GM18507 (cell line): ENCODE results near the gene GALNT2.

Experiments used
- DNase-seq: peaks from one replicate; pipeline ENCODE4 v3.0.0; 2011; ENCODE audit warnings: low read depth; ENCODE audit not compliant: insufficient read length; ENCODE audit errors: extremely low spot score
- FAIRE-seq: peaks from 2 replicates; lab custom pipeline; 2011; peaks lifted over from hg19 to GRCh38; lab: Jason Lieb, UNC

The GALNT2 gene

DNA sequence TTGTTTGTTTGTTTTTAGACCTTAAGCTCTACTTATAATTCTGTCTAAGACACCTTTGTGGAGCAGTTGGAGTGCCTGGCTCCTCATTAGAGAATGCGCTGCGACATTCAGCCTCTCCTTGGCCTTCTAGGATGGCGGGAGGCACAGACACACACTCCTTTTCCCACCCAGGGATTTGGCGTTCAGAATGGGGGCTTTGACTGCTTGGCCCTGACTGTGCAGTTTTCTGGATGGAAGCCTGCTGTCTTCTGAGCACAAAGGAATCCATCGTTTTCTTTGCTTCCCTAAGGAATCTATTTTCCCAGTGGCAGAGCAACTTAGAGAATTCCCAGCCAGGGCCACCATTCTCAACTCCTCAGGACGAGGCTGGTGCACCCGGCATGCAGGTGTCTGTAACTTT lies 83.6 kb downstream of the GALNT2 start:
- no peak for FAIRE-seq
- no peak for DNase-seq

DNA sequence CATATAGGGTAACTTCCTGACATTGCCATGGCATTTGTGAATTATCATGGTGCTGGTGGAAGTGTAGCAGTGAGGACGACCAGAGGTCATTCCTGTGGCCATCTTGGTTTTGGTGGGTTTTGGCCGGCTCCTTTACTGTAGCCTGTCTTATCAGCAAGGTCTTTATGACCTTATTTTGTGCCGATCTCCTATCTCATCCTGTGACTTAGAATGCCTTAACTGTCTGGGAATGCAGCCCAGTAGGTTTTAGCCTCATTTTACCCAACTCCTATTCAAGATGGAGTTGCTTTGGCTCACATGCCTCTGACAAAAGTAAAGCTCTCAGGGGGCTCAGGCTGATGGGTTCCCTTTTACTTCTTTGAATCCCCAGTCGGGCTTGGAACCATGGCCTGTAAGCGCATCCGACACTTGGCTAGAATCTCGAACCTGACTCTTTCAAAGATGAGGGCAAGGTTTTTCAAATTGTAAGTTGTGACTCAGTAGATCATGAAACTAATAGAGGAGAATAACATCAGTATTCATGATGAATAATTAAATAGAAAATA lies 85.0 kb downstream of the GALNT2 start:
- FAIRE-seq (no peak), DNase-seq (no peak)

DNA sequence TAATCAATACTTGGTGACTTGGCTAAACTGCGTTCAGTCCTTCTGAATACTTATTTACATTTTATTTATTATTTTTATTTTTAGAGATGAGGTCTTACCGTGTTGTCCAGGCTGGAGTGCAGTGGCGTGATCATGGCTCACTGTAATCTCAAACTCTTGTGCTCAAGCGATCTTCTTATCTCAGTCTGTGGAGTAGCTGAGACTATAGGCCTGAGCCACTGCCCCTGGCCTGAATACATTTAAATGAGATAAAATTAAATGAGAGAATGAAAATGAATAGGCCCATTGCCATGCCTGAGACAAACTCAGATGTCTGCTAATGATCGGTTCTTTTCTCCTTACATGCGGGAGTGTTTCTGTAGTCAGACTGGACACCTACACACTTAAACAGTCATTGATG lies 86.0 kb downstream of the GALNT2 start:
- no peak for FAIRE-seq
- DNase-seq = no peak

DNA sequence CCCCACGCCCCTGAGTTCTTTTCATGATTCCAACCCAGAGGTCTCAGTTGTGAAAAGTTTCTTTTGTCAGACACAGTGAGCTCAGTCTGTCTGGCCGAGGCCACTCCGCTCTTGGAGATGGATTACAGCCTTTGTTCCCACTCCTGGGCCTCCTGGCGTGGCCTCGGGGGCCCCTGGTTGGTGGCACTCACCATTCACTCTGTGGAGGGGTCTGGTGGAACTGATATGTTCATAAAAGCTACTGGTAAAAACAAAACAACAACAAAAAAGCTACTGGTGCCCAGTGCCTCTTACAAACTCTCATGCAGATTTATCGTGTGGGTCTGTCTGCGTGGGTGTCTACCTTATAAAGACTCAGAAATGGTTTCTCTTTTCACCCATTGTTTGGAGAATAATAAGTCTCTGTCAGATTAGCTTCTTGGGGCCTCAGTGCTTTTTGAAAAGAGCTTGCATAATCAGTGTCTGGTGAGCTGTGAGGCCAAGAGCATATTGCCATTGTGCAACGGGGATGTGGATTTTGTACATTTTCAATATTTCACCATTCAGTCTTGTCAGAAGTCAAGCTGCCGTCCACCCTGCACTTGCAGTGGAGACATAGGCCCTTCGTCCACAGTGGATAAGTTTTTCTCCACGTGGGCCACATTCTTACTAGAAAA lies 86.7 kb downstream of the GALNT2 start:
- DNase-seq (no peak), FAIRE-seq (no peak)

DNA sequence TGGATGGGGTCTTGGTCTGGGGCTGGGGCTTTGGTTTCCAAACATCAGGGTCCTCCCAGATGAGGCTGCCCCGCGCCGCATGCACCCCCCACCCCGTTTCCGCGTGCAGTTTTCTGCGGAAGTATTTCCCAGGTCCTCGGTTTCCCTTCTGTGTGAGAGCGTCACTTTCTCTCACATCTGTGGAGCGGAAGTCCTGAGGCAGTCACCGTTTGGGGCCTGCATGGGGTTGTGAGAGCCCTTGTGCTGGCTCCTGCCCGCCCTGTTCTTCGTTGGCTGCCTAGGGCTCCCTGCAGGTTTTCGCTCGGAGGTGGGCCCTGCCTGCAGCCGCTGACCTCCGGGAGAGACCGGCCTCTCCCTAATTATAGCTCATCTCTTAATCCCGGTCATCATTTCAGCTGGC lies 88.0 kb downstream of the GALNT2 start:
- FAIRE-seq (no peak), DNase-seq (no peak)

DNA sequence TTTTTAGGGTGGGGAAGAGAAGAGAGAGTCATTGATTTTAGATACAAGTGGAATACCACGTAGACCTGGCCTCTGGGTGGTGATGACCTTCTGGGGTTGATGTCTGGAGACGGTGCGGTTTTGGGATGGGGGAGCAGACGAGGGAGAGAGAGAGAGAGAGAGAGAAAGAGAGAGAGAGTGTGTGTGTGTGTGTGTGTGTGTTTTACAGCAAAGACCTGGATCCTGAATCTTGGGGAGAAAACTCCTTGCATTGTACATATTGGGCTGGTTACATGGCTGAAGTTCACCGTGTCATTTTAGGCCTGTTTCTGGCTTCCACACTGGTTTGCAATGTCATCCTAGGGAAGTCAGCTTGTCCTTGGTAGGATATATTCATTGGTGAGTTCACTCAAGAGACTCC lies 89.0 kb downstream of the GALNT2 start:
- DNase-seq = no peak
- FAIRE-seq = no peak

GRCh38 chr1:230156536-230156935 lies 89.5 kb downstream of the GALNT2 start:
- DNase-seq = no peak
- FAIRE-seq = no peak

DNA sequence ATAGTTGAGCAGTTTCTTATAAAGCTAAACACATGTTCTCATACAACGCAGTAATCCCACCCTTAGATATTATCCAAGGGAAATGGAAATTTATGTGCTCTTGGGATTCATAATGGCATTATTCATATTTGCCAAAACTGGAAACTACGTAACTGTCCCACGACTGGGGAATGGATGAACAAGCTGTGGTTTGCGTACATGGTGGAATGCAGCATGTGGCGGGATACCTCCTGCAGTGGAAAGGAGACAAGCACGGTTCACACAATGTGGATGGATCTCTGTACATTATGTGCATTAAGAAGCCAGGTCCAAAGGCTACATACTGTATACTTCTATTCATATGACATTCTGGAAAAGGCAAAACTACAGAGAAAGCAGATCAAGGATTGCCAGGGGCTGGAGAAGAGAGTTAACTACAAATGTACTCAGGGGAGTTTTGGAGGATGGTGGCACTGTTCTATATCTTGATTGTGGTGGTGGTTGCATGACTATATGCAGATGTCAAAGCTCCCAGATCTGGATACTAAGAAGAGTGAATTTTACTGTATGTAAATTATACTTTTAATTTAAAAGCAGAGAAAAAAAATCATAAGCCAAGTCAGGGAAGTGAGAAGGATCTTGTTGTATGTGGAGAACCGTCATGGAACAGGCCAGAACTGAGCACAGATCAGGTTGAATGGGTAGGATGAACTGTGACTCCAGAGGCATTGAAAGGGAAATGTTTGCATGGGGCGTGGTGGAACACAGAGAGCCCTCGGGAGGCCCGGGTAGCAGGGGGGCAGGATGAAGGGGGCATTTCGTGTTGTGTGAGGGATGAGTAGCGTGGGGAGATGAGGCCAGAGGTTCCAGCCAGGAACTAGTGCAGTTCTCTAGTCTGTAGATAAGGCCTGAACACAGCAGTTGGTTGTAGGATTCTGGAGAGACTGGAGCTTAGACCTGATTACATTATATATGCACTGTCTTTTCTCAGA lies 90.7 kb downstream of the GALNT2 start:
- no peak for FAIRE-seq
- DNase-seq = no peak

DNA sequence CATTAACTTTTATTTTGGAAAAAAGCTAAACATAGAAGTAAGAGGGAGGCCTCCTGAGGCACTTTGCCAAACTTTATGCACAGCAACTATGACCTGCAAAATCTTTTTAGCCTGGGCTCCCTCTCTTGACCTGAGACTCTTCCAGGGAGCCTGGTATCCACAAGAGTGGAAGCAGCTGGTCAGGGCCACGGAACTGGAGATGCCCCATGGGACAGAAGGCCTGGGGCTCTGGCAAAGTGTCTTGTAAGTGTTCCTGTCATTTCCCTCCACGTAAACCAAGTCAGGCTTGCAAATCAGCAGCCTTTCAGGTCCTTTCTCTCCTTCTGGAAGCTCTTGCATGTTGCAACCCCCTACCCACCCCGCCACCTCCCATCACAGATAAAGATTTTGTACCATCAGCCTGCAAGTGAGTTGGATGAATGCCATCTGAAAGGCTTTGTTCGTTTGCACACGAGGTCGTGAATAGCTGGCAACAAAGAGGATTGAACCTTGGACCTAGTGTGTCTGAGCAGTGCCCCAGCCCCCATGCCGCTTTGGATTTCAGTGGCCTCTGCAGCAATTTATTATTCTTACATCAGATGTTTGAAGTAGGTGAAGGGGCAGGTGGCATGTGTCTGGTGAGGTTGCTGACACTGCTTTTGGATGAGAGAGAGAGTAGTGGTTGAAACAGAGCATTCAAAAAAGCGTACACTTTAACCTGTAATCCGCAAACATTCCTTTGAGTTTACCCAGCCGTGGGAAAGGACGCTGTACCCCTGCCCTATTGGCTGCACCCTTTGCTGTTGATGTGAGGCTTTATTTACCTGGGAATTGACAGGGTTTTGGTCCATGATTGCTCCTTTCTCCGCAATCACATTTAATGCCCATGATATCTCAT lies 91.6 kb downstream of the GALNT2 start:
- no peak for FAIRE-seq
- no peak for DNase-seq

DNA sequence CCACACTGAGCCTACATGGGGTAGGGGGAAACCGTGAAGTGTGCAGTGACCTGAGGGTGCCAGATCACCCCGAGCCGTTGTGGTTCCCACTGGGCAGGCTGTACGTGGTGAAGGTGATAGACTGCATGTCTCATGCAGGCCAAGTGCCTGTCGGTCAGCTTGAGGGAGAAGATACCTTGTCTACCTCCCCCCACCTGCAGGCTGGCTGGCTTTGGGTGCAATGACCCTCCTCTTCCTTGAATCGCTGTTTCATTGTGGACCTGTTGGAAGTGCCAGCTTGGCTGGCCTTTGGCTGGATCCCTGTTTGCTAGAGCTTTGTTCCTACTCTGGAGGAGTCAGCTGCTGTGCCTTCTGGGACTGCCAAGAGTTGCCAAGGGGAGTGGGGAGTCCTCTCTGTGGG lies 92.5 kb downstream of the GALNT2 start:
- no peak for FAIRE-seq
- DNase-seq = no peak

- FAIRE-seq (no peak), DNase-seq (no peak)
These were observed 94.1 kb downstream of the GALNT2 start for GRCh38 chr1:230160957-230161771.

DNA sequence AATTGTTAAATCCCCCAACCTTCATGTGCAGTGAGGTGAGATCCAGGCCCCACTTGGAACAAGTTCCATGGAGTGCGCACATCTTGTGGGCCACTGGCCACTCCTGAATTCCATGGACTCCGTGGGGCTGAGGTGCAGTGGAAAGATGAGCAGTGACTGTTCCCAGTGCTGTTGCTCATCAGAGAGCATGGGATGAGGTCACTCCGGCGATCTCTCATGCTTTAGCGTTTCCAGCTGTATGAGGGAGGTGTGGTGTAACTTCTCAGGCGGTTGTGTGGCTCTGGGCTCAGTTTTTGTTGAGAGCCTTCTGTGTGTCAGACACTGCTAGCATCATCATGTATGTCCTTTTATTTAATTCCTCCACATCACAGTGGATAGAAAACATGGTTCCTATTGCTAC lies 96.2 kb downstream of the GALNT2 start:
- FAIRE-seq = no peak
- DNase-seq = no peak

DNA sequence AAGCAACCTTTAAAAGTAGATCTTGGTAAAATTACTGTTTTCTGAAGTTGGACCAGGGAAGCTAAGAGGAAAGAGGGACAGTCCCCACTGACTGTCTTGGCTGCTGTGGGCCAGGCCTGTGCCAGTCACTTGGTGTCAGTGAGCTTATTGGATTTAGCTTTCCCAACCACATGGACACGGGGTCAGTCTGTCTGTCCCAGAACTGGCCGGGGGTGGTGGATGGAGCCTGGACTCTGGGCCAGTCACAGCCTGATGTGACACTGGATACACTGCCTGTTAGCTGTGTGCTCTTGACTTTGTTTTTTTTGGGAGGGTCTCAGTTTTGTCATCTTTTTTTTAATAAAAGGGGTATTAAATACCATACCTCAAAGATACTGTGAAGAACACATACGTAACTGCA lies 96.7 kb downstream of the GALNT2 start:
- DNase-seq = no peak
- FAIRE-seq = no peak

- no peak for DNase-seq
These were observed 98.5 kb downstream of the GALNT2 start for GRCh38 chr1:230165536-230165935.

DNA sequence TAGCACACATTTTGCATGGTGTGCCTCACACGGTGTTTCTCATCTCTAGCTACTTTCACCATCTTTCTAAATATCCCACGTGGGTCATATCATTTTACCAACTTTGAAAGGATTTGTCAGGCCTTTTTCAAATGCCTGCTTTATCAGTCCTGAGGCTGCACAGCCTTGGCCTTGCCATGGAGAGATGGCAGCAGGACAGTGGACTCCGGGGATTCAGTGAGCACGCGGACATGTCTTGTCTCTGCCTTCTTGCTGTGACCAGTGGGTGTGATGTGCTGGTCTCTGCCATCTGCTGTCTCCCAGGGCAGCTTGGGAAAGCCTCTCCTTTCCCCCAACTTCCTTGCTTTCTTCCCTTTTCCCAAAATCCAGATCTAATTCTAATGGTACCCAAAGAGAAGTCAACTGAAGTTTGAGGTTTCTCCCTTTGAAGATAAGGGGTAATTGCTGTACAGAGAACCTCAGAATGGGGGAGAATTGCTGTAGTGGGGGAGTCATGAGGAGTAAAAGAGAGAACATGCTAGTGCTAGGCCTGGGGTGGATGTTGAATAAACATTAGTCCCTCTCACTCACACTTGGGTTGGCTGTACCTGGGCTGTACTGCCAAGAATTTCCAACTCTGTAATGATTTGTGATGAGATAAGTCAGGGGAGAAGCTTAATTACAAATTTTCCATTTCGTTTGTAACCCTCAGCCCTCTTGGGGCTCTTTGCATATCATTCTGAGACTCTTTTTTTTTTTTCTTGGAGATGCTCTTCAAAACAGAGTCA lies 99.5 kb downstream of the GALNT2 start:
- no peak for FAIRE-seq
- no peak for DNase-seq

More at GRCh38 chr1:230165536-230165935, 98.5 kb downstream of the GALNT2 start:
- no peak for FAIRE-seq

GRCh38 chr1:230167419-230167852 lies 100.4 kb downstream of the GALNT2 start:
- DNase-seq (peak; percentile 45), FAIRE-seq (peak; percentile 78)

DNA sequence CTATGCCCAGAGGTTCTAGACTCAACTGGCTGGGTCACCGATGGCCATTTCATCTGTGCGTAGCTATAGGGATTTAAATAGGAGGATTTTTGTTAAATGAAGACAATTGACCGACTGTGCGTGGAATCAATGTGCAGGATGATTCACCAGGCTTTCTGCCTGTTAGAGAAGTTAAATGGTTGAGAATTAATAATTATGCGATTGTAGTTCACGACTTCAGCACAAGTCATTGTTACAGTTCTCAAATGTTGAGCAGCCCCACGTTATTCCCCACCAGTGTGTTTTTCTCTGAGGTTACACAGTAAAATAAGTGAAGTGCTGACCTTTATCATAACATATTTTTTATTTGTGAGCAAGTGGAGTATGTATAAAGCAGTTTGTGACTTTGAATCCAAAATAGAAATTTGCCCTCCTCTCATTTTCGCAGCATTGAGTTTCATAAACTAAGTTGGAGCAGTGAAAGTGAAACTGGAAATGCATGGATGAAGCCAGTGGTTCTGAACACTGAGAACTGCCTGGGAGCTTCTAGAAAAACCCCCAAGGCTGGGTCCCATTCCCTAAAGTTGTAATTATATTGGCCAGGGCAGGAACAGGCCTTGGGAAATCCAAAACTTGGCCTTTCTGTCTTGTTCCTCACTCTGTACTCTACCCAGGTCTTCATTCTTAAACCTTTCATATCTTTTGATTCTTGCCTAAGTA lies 102.6 kb downstream of the GALNT2 start:
- FAIRE-seq (peak; percentile 81), DNase-seq (no peak)

GRCh38 chr1:230170153-230170547 lies 103.1 kb downstream of the GALNT2 start:
- DNase-seq (no peak), FAIRE-seq (no peak)
